Measurements from ENCODE around the gene MAN1C1. TPM values are rescaled to one million over a fixed set of nuclear protein-coding genes. Genes with fewer than 3 reads are reported as not detected.

The MAN1C1 gene
- total RNA-seq, 4 donors from 2014 or later: 11.0 to 20.9 (median 15.9) TPM

GRCh38 chr1:25662061-25662460 lies 45.5 kb downstream of the MAN1C1 start:
- TF ChIP-seq, protein P1, sequence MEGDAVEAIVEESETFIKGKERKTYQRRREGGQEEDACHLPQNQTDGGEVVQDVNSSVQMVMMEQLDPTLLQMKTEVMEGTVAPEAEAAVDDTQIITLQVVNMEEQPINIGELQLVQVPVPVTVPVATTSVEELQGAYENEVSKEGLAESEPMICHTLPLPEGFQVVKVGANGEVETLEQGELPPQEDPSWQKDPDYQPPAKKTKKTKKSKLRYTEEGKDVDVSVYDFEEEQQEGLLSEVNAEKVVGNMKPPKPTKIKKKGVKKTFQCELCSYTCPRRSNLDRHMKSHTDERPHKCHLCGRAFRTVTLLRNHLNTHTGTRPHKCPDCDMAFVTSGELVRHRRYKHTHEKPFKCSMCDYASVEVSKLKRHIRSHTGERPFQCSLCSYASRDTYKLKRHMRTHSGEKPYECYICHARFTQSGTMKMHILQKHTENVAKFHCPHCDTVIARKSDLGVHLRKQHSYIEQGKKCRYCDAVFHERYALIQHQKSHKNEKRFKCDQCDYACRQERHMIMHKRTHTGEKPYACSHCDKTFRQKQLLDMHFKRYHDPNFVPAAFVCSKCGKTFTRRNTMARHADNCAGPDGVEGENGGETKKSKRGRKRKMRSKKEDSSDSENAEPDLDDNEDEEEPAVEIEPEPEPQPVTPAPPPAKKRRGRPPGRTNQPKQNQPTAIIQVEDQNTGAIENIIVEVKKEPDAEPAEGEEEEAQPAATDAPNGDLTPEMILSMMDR (IDR thresholded peaks at IDR 0.05; ENCODE audit: low read depth): no peak

- TF ChIP-seq, protein P1 (IDR thresholded peaks at IDR 0.05; ENCODE audit: low read depth): no peak
These were observed 48.0 kb downstream of the MAN1C1 start for GRCh38 chr1:25664357-25665199.

DNA sequence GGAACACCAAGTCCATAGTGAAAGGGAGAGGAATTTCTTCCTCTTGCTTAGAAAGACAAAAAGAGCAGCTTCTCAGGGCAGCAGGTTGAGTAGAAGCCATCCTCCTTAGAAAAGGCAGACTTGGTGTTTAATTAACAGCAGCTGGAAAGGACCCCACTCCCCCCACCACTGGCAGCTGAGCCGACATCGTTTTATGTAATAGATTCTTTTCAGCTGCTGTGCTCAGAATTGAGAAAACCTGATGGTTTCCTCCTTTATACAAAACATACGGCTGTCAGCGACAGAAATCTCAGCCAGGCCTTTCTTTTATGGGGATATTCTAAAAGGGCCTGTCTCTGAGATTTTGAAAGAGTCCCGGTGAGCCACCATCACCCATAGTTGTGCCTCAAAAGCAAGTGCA lies 49.9 kb downstream of the MAN1C1 start:
- TF ChIP-seq, protein P1 (IDR thresholded peaks at IDR 0.05; ENCODE audit: low read depth): no peak

DNA sequence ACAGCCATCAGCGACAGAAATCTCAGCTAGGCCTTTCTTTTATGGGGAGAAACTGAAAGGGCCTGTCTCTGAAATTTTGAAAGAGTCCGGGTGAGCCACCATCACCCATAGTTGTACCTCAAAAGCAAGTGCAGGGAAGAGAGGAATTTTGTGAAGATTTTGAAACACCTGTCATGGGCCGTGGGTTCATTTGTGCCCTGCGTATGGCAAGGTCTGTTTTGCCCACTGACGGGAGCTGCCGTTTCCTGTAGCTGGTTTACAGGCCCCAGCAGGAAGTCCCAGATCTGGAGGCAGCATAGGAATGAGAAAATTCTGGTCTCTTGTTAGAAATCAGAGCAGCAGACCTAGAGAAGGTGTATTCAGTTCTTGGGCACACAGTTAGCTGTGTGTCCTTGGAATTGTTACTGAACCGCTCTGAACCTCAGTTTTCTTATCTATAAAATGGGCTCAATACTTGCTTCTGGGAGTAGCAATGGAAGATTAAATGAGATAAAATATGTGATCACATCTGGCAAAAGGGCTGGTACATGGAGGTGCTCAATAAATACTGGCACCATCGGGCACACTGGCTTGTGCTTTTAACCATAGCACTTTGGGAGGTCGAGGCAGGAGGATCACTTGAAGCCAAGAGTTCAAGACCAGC lies 52.5 kb downstream of the MAN1C1 start:
- TF ChIP-seq, protein P1 (IDR thresholded peaks at IDR 0.05; ENCODE audit: low read depth): no peak

- TF ChIP-seq, protein P1 (IDR thresholded peaks at IDR 0.05; ENCODE audit: low read depth): no peak
These were observed 53.4 kb downstream of the MAN1C1 start for GRCh38 chr1:25669781-25670567.

DNA sequence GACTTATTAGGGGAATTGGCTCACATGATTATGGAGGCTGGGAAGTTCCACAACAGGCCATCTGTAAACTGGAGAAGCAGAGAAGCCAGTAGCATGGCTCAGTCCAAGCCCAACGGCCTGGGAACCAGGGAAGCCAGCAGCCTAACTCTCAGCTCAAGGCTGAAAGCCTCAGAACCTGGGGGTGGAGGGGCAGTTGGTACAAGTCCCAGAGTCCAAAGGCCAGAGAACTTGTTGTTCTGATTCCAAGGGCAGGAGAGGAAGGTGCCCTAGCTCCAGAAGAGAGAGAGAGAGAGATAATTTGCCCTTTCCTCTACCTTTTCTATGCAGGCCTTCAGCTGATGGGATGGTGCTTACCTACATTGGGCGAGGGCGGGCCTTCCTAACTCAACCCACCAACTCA lies 55.3 kb downstream of the MAN1C1 start:
- TF ChIP-seq, protein P1 (IDR thresholded peaks at IDR 0.05; ENCODE audit: low read depth): no peak

Data from subcutaneous adipose tissue (tissue), 4 donors.